GM18526 (cell line): Measurements from ENCODE around the gene LAYN.

Experiments used
- POLR2A ChIP-seq: IDR thresholded peaks from 3 replicates; pipeline ENCODE4 v1.6.1; 2011; ENCODE audit not compliant: insufficient read length; ENCODE audit errors: extremely low read depth

The LAYN gene, protein sequence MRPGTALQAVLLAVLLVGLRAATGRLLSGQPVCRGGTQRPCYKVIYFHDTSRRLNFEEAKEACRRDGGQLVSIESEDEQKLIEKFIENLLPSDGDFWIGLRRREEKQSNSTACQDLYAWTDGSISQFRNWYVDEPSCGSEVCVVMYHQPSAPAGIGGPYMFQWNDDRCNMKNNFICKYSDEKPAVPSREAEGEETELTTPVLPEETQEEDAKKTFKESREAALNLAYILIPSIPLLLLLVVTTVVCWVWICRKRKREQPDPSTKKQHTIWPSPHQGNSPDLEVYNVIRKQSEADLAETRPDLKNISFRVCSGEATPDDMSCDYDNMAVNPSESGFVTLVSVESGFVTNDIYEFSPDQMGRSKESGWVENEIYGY

DNA sequence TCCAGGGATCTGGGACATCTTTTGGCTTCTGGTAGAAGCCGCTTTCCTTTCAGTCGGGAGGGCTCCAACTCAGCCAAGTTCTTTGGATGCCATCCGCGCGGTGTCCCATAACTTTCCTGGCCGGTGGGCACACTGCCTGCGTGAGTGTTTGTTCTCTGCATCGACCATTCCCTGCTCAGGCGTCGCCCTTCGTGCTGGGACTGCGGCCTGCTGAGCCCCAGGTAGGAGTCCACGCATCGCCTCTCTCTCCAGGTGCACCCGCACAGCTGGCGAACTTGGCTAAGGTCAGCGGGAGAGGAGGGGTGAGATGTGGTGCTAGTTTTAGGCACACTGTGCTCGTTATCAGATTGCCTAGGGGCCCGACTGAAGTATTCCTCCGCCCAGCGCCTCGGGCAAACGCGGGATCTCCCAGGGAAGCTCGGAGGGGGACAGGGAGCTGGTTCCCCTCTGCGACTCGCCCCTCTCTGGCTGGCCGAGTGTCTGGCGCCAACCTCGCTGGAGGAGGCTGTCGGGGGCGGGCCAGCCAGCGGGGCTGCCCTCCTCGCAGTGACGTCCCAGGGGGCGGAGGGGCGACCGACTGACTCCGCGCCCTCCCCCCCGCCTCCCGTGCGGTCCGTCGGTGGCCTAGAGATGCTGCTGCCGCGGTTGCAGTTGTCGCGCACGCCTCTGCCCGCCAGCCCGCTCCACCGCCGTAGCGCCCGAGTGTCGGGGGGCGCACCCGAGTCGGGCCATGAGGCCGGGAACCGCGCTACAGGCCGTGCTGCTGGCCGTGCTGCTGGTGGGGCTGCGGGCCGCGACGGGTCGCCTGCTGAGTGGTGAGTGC is at the start of gene LAYN:
LAYN (plus strand) TSS at position 607 of the 823 bp plus-strand sequence; CDS start at position 731, 124 bp downstream.
- no peak for TF ChIP-seq POLR2A

DNA sequence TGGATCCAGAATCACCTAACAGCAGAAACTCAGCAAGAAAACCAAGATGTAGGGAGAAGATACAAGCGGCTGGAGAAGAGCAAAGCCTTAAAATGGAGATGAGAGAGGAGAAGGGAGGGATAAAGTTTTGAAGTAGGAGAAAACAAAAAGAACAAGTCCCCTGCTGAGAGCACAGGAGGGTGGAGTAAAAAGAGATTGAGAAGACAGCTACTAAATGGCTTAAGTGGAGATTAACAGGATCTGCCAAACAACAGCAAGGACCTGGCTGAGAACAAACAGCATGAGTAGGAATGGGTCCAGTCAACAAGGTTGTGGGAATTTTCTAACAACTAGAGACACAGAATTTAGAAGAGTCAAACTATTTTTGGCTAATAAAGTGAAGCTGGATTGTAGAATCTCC is 46.5 kb upstream of the LAYN start:
- no peak for TF ChIP-seq POLR2A

DNA sequence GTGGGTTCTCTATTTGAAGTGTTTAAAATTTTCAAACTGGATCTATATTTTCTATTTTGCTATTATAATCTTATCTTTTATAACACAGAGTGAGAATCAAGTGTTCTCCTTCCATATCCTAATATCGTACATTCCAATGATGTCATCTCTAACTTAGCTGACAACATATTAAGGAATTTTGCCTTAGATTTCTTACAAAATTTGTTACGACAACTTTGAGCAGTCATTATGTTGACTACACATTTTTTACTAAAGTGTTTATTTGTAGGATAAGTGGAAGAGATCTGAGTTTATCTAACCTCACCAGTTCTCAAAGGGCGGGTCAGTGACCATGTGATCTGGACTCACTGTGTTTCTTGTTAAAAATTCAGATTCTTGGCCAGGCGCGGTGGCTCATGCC is 41.0 kb upstream of the LAYN start:
- no peak for TF ChIP-seq POLR2A

DNA sequence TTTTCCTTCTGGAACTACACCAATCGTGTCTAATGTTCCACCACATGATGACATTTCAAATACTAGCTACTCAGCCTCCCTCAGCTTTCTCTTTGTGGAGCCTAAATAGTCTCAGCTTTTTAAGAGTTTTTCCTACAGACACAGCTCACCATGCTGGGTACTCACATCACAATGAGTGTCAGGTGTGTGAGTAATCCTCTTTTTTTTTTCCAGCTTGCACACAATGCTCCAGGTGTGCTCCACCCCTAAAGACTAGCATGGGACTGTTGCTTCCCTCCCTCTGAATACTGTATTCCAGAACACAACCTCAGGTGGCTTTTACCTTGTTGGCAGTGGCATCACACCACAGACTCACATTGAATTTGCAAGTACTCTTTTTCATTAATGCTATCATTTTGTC is 40.0 kb upstream of the LAYN start:
- no peak for TF ChIP-seq POLR2A

DNA sequence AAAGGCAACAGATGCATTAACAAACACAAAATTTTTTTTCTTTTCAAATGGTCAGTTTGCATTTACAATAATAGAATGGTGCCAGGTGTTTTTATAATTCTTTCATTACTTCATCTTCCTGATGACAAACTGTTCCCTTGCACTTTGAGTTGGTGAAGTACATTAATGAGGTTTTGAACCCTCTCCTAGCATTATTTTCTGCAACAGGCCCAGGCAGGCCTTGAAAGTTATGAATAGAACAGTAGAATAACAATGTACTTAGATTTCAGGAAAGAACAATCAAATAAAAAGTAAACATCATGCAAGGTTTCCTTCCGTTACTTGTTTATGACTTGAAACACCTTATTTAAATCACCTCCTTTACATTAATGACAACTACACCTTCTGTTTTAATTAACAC is 37.9 kb upstream of the LAYN start:
- TF ChIP-seq POLR2A: no peak

DNA sequence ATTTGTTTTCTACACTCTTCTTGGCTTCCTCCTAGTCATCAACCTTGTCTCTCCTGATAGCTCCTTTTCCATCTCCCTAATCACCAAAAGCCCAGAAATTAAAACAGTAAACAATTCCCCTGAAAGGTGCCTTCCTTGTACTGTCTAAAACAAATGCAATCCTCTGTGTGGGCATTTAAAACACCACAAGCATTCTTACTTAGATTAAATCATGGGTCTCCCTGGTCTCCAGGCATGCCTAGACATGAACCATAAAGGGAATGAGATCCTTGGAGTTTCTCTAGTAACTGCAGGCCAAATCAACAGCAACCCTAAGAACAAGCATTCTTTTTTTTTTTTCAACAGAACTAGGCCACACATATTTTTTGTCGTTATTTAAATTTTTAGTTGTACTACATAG is 30.2 kb upstream of the LAYN start:
- TF ChIP-seq POLR2A: no peak

DNA sequence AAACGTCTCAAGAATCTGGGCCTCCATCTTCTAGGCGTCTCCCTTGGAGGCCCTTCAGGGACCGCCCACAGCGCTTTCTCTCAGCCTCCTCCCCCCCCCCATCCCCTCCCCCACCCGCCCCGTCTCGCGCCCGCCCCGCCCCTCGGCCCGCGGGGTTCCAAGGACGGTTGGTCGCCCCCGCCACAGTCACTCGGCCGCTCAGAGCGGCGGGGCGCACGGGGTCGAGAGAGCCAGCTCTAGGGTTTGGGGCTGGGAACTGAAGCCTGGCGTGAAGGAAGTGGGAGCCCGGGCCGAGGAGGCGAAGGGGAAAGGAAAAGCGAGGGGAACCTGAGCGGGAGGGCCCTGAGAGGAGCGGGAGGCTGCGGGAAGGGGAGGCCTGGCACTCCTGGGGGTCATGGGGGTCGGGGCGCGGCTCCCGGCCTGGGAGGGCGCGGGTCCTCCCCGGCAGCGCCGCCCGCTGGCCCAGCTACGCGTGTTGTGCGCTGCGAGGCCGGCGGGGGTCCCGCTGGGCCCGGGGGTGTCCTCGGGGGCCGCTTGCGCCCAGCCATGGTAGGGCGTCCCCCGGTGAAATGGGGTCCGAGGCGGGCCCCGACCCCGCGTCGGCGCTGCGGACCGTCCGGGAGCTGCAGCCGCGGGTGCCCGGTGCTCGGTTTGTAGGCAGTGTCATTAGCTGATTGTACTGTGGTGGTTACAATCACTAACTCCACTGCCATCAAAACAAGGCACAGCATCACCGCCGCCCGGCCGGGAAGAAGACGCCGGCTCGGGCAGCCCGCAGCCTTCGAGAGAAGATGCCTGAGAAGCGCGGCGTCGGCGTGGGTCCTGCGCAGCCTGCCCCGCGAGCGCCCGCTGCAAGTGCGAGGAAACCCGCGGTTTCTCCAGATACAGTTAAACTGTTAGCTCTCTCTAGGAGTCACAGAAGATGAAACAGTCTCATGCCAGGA is 28.0 kb upstream of the LAYN start, which contains the start of gene BTG4:
BTG4 (minus strand) TSS at position 91 of the 944 bp plus-strand sequence. CDS start 13,610 bp downstream, outside the sequence.
- no peak for TF ChIP-seq POLR2A

DNA sequence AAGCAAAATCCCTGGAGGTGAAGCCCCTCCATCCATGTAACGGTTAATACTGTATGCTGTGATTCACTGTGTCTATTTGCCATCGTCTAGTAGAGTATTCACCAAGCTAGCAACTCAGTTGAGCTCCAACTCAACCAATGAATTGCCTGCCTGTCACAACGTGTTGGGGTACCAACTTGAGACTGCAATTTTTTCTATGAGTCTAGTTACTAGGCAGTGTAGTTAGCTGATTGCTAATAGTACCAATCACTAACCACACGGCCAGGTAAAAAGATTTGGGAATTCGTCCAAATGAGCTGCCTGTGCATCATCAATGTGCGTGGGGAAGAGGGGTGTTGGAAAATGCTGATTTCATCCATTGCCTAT is 27.3 kb upstream of the LAYN start:
- no peak for TF ChIP-seq POLR2A

DNA sequence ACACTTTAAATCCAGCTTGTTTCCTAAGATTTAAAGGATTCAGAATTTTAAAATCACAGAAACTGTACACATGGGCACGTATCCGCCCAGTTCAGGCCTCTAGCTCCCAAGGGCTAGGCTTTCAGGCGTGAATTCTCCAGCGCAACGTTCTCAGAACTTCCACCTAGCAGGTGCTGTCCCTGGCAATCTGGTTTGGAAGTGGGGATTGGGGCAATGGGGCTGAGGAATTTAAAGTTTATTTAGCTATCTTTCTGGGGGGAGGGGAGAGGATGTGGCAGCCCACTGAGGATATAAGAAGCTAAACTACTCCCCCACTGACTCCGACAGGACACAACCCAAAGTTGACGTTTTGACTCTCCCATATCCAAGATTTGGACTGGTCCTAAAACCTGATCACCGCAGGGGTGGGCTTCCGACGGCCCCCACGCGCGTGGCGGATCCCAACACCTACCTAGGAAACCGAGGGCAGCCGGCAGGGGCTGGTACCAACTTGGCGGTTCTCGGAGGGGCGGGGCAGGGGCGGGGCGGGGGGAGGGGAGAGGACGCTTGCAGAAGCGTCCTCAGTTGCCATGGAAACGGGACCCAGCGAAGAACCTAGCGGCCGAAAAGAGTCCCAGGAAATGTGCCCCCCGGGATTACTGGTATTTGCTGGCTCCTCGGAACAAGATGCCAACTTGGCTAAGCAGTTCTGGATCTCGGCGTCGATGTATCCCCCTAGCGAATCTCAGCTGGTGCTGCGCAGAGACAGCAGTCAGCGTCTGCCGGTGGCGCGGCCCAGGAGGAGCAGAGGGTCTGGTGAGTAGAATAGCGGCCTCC is 26.1 kb upstream of the LAYN start, which contains the start of gene HOATZ:
HOATZ (plus strand) TSS at position 563 of the 816 bp plus-strand sequence; CDS start at position 570, 7 bp downstream.
- no peak for TF ChIP-seq POLR2A

DNA sequence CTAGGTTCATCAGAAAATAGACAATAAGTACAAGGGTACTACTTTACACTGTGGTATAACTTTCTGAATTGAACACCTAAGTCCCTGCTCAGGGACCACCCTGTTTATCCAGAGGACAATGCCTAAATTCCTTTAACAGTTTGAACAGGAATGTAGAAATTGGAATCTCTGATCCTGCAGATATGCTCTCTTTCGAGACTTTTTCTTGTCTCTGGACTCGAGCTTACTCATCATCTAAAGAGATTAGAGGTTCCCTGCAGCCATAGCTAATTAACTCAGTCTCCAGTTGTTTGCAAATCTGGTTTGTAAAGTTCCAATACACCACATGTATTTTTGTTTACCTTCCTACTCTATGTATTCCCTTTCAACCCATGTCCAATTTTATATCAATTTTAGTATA is 24.9 kb upstream of the LAYN start:
- TF ChIP-seq POLR2A: no peak

DNA sequence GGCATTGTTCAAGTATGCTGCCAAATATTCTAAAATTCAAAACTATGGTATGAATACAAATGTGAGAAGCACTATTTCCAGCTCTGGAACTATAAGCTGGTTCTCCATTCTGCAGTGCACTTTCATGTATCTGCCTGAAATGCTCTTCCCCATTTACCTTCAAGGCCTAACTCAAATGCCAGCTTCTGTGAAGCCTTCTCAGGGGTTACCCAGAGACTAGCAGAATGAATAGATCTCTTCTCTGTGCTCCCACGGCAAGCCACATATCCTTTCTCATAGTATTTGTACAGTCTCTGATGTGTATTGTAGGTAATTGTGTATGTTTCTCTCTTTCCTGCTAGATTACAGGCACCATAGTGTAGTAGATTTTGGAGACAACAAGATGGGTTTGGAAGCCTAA is 21.9 kb upstream of the LAYN start:
- TF ChIP-seq POLR2A: no peak

DNA sequence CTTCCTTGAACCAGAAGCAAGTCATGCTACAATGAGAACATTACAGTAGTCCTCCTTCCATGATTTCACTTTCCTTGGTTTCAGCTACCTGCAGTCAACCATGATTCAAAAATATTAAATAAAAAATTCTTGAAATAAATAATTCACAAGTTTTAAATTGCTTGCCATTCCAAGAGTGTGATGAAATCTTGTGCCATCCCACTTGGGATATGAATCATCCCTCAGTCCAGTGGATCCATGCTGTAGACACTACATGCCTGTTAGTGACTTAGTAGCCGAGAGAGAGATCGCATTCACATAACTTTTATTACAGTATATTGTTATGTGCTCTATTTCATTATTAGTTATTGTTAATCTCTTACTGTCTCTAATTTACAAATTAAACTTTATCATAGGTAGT is 20.0 kb upstream of the LAYN start:
- no peak for TF ChIP-seq POLR2A

DNA sequence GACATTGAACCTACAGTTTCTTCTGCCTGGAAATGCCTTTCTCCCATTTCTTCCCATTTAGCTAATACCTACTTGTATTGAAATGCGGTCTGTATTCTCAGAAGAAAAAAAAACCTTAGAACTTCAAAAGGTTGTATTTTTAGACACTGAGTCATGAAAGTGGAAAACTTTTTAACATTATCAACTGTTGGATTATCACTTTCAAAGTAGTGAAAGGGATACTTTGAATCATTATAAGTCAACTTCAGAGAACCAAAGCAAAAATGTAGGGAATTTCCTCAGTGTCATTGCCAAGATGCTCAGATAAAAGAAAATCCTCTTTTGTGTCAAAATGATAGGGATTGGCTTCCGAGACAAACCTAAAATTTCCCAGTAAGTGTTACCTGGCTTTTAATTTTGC is 19.4 kb upstream of the LAYN start:
- no peak for TF ChIP-seq POLR2A

DNA sequence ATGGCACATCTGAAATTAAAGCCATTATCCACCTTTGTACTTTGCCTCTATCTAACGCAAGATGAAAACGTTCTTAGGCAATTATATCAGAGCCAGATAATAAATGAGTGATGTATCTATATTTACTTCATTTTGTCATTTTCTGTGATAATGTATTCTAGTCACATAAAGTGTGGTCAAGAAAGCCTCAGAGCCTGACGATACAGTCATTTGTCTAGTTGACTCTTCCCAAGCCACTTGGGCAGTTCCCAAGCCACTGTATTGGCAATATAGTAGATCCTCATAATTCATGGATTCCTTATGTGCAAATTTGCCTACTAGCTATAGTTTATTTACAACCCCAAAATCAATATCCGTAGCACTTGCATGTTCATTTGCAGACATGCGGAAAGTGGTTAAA is 18.1 kb upstream of the LAYN start:
- no peak for TF ChIP-seq POLR2A
